ENCODE data around the gene SOX6.

SOX6 gene

GRCh38 chr11:16037179-16037578 lies 319.2 kb downstream of the SOX6 start:
- Histone ChIP-seq H3K9me2 (replicated peaks; ENCODE audit: insufficient read depth, low read length) (no peaks in the 10 kb centered on the region), H3K4me1 (ENCODE audit: low read length) (no peaks in the 10 kb centered on the region), H2AFZ (ENCODE audit: low read length) (no peak overlapping the region), H3K36me3 (replicated peaks; ENCODE audit: insufficient read depth, low read length) (no peaks in the 10 kb centered on the region), H3K9ac (ENCODE audit: low read length) (no peak overlapping the region), H3K79me2 (ENCODE audit: low read length) (no peaks in the 10 kb centered on the region), H3K4me2 (ENCODE audit: low read depth, low read length) (no peak overlapping the region), H3K27ac (ENCODE audit: low read length) (no peak overlapping the region), H3F3A (ENCODE audit: insufficient read depth, low read length) (no peaks in the 10 kb centered on the region), H4K20me1 (ENCODE audit: insufficient read depth, low read length) (no peaks in the 10 kb centered on the region), H3K4me3 (ENCODE audit: low read length) (no peak overlapping the region), H3K27me3 (replicated peaks; ENCODE audit: insufficient read depth, low read length) (no peaks in the 10 kb centered on the region), H3K9me3 (replicated peaks; ENCODE audit: insufficient read depth, low read length) (no peaks in the 10 kb centered on the region)
- DNase-seq, result no peak
- TF ChIP-seq EZH2phosphoT487 (IDR thresholded peaks at IDR 0.05; ENCODE audit: low read length) (no peak), EZH2 (optimal IDR thresholded peaks at IDR 0.05; ENCODE audit: low read depth, low read length) (no peak), CTCF (IDR thresholded peaks at IDR 0.05; ENCODE audit: low read length) (no peak)

- no peaks in the 10 kb centered on the region for H3K9me2 ChIP-seq (replicated peaks; ENCODE audit: insufficient read depth, low read length)
- no peaks in the 10 kb centered on the region for H3K79me2 ChIP-seq (ENCODE audit: low read length)
- no peaks in the 10 kb centered on the region for H3K9me3 ChIP-seq (replicated peaks; ENCODE audit: insufficient read depth, low read length)
- H3K4me3 ChIP-seq (ENCODE audit: low read length), result no peak overlapping the region
- H3K4me2 ChIP-seq (ENCODE audit: low read depth, low read length), result no peak overlapping the region
- no peaks in the 10 kb centered on the region for H3F3A ChIP-seq (ENCODE audit: insufficient read depth, low read length)
- no peaks in the 10 kb centered on the region for H3K4me1 ChIP-seq (ENCODE audit: low read length)
- no peaks in the 10 kb centered on the region for H3K27me3 ChIP-seq (replicated peaks; ENCODE audit: insufficient read depth, low read length)
- no peak for DNase-seq
- H3K36me3 ChIP-seq (replicated peaks; ENCODE audit: insufficient read depth, low read length), result no peaks in the 10 kb centered on the region
- H3K27ac ChIP-seq (ENCODE audit: low read length), result no peak overlapping the region
- TF ChIP-seq EZH2 (optimal IDR thresholded peaks at IDR 0.05; ENCODE audit: low read depth, low read length) (no peak), CTCF (IDR thresholded peaks at IDR 0.05; ENCODE audit: low read length) (no peak), EZH2phosphoT487 (IDR thresholded peaks at IDR 0.05; ENCODE audit: low read length) (no peak)
- no peak overlapping the region for H2AFZ ChIP-seq (ENCODE audit: low read length)
- no peaks in the 10 kb centered on the region for H4K20me1 ChIP-seq (ENCODE audit: insufficient read depth, low read length)
- no peak overlapping the region for H3K9ac ChIP-seq (ENCODE audit: low read length)
These were observed 320.1 kb downstream of the SOX6 start for GRCh38 chr11:16036218-16036617.

- Histone ChIP-seq H3K9me2 (replicated peaks; ENCODE audit: insufficient read depth, low read length) (no peaks in the 10 kb centered on the region), H3K27ac (ENCODE audit: low read length) (no peak overlapping the region), H3K4me1 (ENCODE audit: low read length) (no peaks in the 10 kb centered on the region; the same call in 1 of the 2 replicates), H3K79me2 (ENCODE audit: low read length) (no peaks in the 10 kb centered on the region), H3K9ac (ENCODE audit: low read length) (no peak overlapping the region), H3K4me2 (ENCODE audit: low read depth, low read length) (no peak overlapping the region), H3K4me3 (ENCODE audit: low read length) (no peak overlapping the region), H3F3A (ENCODE audit: insufficient read depth, low read length) (no peaks in the 10 kb centered on the region), H3K27me3 (replicated peaks; ENCODE audit: insufficient read depth, low read length) (no peaks in the 10 kb centered on the region), H4K20me1 (ENCODE audit: insufficient read depth, low read length) (no peaks in the 10 kb centered on the region), H2AFZ (ENCODE audit: low read length) (no peak overlapping the region), H3K9me3 (replicated peaks; ENCODE audit: insufficient read depth, low read length) (no peaks in the 10 kb centered on the region), H3K36me3 (replicated peaks; ENCODE audit: insufficient read depth, low read length) (no peaks in the 10 kb centered on the region)
- DNase-seq, result no peak
- TF ChIP-seq CTCF (IDR thresholded peaks at IDR 0.05; ENCODE audit: low read length) (no peak), EZH2 (optimal IDR thresholded peaks at IDR 0.05; ENCODE audit: low read depth, low read length) (no peak), EZH2phosphoT487 (IDR thresholded peaks at IDR 0.05; ENCODE audit: low read length) (no peak)
These were observed 322.3 kb downstream of the SOX6 start for GRCh38 chr11:16034074-16034473.

Measured in MM.1S (cell line).